GM18519 (cell line): ENCODE results near the gene ABCC11.

ENCODE experiments used
- ATAC-seq: cut with Tn5 transposase; IDR thresholded peaks from one replicate; pipeline ENCODE4 v1.9.1; 2021; ENCODE audit warnings: mild to moderate bottlenecking, moderate library complexity; ENCODE audit not compliant: unreplicated experiment, low FRiP score

Gene ABCC11

GRCh38 chr16:48247311-48247710 lies at the start of gene ABCC11:
Gene ABCC11, minus strand, starts transcription at chr16:48247539. Its CDS starts 15,618 bp downstream, at chr16:48231921.
- no peak for ATAC-seq

DNA sequence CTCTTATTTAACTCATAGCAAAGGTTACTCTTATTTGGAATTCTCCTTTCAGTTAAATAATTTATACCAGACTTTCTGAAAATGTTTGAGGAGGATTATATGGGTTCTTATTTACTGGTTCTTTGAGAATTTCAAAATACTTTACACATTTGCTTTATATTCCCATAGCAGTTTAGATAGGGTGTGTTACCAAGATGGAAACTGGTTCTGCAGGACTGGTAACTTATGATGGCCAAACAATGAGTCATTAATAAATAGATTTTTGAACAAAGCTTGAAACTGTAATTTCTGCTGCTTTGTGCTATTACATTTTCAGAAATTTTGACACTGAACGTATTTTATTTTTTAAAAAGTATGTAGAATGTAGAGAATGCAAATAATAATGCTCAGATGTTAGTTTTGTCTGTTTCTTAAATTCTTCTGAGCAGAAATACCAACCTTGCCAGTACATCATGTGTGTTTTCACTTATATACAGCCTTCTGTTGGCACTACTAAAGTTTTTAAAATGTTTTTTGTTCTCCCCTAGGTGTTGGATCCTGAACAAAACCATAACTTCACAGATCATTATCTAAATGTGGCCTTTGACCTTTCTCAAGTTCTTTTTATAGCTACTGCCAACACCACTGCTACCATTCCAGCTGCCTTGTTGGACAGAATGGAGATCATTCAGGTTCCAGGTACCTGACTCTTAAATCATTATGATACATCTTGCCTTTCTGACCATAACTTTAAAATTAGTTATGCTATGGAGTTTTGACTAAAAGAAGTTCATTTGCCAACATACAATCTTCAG lies 48.3 kb upstream of the ABCC11 start:
- no peak for ATAC-seq

DNA sequence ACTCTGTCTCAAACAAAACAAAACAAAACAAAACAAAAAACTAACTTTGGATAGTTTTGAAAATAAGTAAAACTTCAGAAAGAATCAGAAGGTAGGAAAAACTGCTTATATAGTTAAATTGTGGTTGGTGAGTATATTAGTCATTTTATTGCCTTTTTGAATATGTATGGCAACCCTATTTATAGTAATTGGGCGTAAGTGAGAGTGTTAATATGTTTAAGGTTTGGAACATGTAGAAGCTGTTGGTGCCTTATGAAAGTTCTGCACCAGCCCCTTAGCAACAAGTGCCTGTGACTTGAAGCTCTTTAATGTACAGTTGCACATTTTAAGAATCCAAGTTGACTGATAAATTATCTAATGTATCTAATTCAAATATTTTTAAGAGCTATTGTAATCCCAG lies 47.4 kb upstream of the ABCC11 start:
- no peak for ATAC-seq

DNA sequence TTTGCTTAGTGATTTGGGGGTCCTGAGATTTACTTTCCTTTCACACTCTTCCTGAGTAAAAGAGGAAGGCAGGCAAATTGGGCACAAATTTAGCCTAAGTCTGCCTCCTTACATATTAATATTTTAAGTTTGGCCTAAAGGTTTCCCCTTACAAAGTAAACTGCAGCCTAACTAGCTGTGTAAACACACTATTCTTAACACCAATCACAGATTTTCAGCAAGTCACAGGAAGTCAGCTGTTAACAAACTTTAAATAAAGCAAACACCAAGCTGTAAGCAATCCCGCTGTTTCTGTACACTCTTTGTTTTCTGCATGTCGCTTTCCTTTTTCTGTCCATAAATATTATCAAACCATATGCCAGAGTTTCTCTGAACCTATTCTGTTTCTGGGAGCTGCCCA lies 45.1 kb upstream of the ABCC11 start:
- ATAC-seq = no peak

GRCh38 chr16:48291754-48292153 lies 44.4 kb upstream of the ABCC11 start:
- ATAC-seq = no peak

GRCh38 chr16:48291303-48291702 lies 44.0 kb upstream of the ABCC11 start:
- ATAC-seq = no peak

- no peak for ATAC-seq
These were observed 39.9 kb upstream of the ABCC11 start for GRCh38 chr16:48287239-48287638.

DNA sequence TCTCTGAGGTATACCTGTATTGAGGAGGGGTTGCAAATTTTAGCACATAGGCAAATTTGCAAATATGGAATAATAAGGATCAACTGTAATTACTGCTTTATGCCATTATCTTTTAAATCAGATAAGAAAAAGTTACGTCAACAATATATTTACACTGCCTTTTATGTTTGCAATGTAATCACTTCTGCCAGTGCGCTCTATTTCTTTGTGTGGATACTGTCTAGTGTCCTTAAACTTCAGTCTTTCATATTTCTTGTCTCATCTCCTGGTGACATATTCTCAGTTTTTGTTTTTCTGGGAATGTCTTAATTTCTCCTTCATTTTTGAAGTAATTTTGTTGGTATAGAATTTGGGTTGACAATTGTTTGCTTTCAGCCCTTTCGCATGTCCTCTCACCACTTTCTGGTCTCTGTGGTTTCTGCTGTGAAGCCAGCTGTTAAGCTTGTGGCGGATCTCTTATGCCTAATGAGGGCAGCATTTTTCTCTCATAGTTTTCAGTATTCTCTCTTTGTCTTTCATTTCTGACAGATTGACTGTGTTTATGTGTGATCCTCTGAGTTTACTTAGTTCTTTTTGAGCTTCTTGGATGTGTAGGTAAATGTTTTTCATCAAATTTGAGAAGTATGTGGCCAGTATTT lies 37.6 kb upstream of the ABCC11 start:
- no peak for ATAC-seq

DNA sequence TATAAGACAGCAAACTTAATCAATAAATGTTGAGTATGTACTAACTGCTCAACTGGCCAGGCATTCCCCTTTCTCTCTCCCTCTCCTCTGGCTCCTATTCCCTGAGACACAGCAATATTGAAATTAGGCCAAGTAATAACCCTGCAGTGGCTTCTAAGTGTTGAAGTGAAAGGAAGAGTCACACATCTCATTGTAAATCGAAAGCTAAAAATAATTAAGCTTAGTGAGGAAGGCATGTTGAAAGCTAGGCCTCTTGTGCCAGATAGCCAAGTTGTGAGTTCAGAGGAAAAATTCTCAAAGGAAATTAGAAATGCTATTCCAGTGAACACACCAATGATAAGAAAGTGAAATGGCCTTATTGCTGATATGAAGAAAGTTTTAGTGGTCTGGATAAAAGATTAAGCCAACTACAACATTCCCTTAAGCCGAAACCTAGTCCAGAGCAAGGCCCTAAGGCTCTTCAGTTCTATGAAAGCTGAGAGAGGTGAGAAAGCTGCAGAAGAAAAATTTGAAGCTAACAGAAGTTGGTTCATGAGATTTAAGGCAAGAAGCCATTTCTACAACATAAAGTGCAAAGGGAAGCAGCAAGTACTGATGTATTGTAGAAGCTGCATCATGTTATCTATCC lies 35.4 kb upstream of the ABCC11 start:
- ATAC-seq = no peak

- ATAC-seq = no peak
These were observed 33.2 kb upstream of the ABCC11 start for GRCh38 chr16:48280546-48280945.

DNA sequence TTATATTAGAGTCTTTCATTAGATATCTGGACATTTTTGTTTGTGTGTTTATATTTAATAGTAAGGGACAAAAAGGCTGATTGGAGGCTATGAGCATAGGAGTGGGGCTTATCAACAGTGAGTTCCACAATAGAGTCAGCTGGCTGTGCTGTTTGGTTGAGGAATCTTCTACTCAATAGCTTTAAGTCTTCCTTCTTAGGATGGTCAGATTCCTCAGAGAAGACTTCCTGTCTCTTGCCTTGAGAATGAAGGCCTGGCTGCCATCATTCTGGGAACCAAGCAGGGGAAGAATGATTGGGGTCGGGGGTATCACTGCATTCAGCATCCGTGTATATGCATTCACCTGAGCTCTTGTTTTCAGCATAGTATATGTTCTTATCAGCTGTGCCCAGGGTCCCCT lies 31.9 kb upstream of the ABCC11 start:
- ATAC-seq = no peak

GRCh38 chr16:48277158-48277557 lies 29.8 kb upstream of the ABCC11 start:
- ATAC-seq = no peak

GRCh38 chr16:48276102-48276501 lies 28.8 kb upstream of the ABCC11 start:
- no peak for ATAC-seq

DNA sequence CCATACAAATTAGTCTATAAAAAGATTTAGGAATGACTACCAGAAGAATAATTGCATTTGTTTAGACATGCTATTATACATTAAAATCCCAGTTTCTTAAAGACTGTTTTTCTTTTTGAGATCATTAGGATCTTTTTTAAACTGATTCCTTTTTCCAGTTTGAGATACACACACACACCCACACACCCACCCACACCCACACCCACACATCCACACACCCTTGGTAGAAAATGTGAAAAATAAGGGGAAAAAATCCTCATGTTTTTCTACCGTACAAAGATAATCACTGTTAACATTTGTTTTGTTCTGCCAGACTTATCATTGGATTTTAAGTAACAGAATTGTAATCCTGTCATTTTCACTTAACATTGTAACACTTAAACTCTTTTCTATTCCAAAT lies 27.1 kb upstream of the ABCC11 start:
- ATAC-seq = no peak

- ATAC-seq = no peak
These were observed 25.6 kb upstream of the ABCC11 start for GRCh38 chr16:48272837-48273421.

DNA sequence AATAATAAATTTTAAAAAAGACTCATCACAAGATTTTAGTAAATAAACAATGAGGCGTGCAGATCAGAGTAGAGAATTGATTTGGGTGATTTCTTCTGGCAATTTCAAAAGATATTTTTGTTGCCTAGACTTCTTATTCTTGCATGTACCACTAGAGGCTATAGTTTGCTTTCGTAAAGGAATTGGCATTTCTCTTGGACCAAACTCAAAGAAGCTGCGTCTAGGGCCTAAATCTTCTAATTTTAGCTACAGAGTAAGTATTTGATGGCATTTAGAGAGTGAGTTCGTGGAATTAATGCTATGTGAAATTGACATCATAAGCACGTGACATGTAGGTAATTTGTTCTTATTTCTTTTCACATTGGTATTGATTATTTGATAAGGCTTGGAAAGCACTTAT lies 24.4 kb upstream of the ABCC11 start:
- ATAC-seq = no peak

DNA sequence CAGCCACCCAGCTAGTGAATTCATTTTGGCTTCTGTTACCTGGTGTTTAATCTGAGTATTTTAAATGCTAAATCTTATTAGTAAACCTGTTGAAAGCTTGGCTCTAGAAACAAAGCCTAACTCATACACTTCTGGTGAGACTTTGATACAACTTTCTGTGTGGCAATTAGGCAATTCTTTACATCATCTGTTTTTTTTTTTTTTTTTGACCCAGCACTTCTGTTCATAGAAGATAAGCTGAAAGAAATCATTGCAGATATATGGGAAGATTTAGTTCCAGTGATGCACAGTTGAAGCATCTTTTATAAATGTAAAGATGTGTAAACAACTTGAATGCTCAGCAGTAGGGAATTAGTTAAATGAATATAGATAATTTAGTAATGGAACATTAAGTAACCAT lies 21.7 kb upstream of the ABCC11 start:
- no peak for ATAC-seq

- ATAC-seq = no peak
These were observed 15.3 kb upstream of the ABCC11 start for GRCh38 chr16:48262631-48263030.

GRCh38 chr16:48261569-48261968 lies 14.2 kb upstream of the ABCC11 start:
- ATAC-seq = no peak

DNA sequence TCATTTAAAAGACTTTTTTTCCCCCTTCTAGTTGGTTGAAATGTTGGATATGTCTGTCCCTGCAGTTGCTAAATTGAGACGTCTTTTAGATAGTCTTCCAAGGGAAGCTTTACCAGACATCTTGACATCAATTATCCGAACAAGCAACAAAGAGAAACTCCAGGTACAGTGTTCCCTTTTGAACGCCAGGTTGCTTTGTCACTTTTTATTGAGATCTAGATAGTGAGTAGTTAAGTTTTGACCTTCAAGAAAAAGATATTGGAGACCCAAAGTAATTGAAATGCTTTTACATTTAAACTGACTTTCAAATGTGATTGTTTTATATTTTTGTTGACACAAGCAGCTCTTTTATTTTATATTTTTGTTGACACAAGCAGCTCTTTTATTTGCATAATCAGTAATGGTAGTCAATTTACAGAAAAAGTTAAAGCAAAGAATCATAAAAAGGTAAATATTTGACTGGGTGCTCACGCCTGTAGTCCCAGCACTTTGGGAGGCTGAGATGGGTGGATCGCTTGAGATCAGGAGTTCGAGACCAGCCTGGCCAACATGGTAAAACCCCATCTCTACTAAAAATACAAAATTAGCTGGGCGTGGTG lies 9.3 kb upstream of the ABCC11 start:
- ATAC-seq = no peak

DNA sequence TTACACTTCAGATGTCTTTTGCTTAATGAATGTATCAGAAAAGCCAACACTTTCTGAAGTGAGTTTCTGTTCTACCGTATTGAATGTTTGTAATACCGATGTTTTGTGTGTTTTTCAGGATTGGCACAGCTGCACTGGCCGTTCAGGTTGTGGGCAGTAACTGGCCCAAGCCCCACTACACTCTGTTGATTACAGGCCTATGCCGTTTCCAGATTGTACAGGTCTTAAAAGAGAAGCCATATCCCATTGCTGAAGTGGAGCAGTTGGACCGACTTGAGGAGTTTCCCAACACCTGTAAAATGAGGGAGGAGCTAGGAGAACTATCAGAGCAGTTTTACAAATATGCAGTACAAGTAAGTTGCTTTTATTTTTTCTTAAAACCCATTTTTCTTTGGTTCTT lies 4.7 kb upstream of the ABCC11 start:
- no peak for ATAC-seq
